Heart left ventricle (tissue), 13 donors: ENCODE data around the gene TMEM184B.

Source experiments
- CTCF ChIP-seq, 12 donors: fragments of 200-600 bp; sonication (generic) in 4 of 12; IDR thresholded peaks; one replicate each; pipeline versions ENCODE4 v1.5.0 to v1.8.0; 2018 to 2022; ENCODE audit warnings: antibody characterized with exemption in 12 of 12, mild to moderate bottlenecking in 5 of 12
- POLR2A ChIP-seq, 2 donors: fragments of 450-650 bp; IDR thresholded peaks; one replicate each; pipeline ENCODE4 v1.6.1; 2017; ENCODE audit warnings: antibody characterized with exemption in 2 of 2, mild to moderate bottlenecking in 2 of 2, moderate library complexity in 2 of 2
- donor health status: ischemic (EF 13 %, LVEDD 7.1; RV severe dilation, severe dysfunction).
- donor health status: DM: no; HTN: yes; CAD: no.
- donor health status: DM: no; HTN: no; CAD: no.
- donor health status: ischemic (EF 25% LVEDD 6.9; RV normal size, moderate dysfunction).
- donor health status: ischemic (EF 25% LVEDD 5.7; RV mildly dilated, moderate dysfunction).
- donor health status: ischemic (EF 35%, LVEDD 5.7; RV mildly dilated, moderate dysfunction).
- donor health status: nonischemic (EF 11% LVEDD 7.7; RV severe dilation, severe dysfunction).
- donor health status: DM: yes; HTN: yes; CAD: no.
- donor health status: PGD.
- donor health status: ischemic (EF 29% LVEDD 5.4; RV normal size, mild dysfunction).
- donor health status: nonischemic (EF 23%, LVEDD 6.1; RV moderate dilation, normal function).

DNA sequence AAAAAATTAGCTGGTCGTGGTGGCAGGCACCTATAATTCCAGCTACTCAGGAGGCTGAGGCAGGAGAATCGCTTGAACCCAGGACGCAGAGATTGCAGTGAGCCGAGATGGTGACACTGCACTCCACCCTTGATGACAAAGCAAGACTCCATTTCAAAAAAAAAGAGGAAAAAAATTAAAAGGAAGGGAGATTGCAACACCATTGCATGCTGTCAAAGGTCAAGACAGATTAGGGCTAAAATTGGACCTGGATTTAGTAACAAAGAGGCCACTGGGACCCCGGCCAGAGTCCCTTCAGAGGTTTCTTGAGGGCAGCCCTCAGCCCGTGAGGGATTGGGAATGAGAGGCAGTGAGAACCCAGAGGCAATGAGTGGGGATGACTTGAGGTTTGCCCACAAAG is 79.2 kb downstream of the TMEM184B start:
- TF ChIP-seq CTCF (IDR thresholded peaks at IDR 0.05) (no peak), POLR2A (IDR thresholded peaks at IDR 0.05) (no peak)
